IMR-90 (cell line): ENCODE results near the gene PLEKHJ1. TPM values are rescaled to one million over a fixed set of nuclear protein-coding genes. Genes with fewer than 3 reads are reported as not detected.
A peak's percentile ranks its signal among the peaks of the same experiment; 100 is the strongest.

ENCODE experiments used
- ATAC-seq: fragments of 200-7000 bp; cut with Tn5 transposase; 2 replicates; pipeline ENCODE4 v1.9.1; 2020; ENCODE audit warnings: low read depth, mild to moderate bottlenecking, moderate library complexity
- BruUV-seq: library from RNA; stranded (reverse); fragments of 400-500 nt; replicated peaks from 2 replicates; lab custom pipeline; 2021; lab: Mats Ljungman, UMichigan
- CTCF ChIA-PET: fragments of 300-600 bp; formaldehyde crosslinking; extraction: SDS; loops from one replicate; lab custom pipeline; 2021; ENCODE audit warnings: antibody characterized with exemption; lab: Yijun Ruan, JAX
- POLR2A ChIA-PET: fragments of 300-600 bp; sonication (Branson Sonifier 250); formaldehyde crosslinking; loops from one replicate; lab custom pipeline; 2022; ENCODE audit warnings: antibody characterized with exemption; ENCODE audit not compliant: unreplicated experiment; lab: Charles Lee
- DNase-seq: peaks from one replicate; pipeline ENCODE4 v3.0.0; 2013
- H2AFZ ChIP-seq: replicated peaks from 2 replicates; pipeline ENCODE3; 2013; ENCODE audit warnings: low read length, mild to moderate bottlenecking; ENCODE audit not compliant: poor library complexity
- H2AK5ac ChIP-seq: 2 replicates; pipeline ENCODE4 v1.6.1; 2013; ENCODE audit warnings: low read depth, low read length, inconsistent platforms
- H2AK9ac ChIP-seq: replicated peaks from 2 replicates; pipeline ENCODE3; 2013; ENCODE audit warnings: mild to moderate bottlenecking, low read depth, low read length, moderate library complexity; ENCODE audit not compliant: poor library complexity
- H2BK120ac ChIP-seq: 2 replicates; pipeline ENCODE4 v1.6.1; 2013; ENCODE audit warnings: low read depth, low read length, inconsistent platforms
- H2BK15ac ChIP-seq: 3 replicates; pipeline ENCODE4 v1.6.1; 2013; ENCODE audit warnings: low read depth, low read length, inconsistent platforms
- H2BK20ac ChIP-seq: 2 replicates; pipeline ENCODE4 v1.6.1; 2013; ENCODE audit warnings: low read depth, mild to moderate bottlenecking, inconsistent platforms, low read length, moderate library complexity
- H2BK5ac ChIP-seq: 2 replicates; pipeline ENCODE4 v1.6.1; 2013; ENCODE audit warnings: mild to moderate bottlenecking, low read depth, low read length, inconsistent platforms; ENCODE audit not compliant: poor library complexity, severe bottlenecking
- H3K14ac ChIP-seq: replicated peaks from 2 replicates; pipeline ENCODE4 v1.6.1; 2013; ENCODE audit warnings: low read depth, low read length, inconsistent platforms
- H3K18ac ChIP-seq: 2 replicates; pipeline ENCODE4 v1.6.1; 2013; ENCODE audit warnings: low read depth, low read length, control low read depth
- H3K23ac ChIP-seq: 2 replicates; pipeline ENCODE4 v1.6.1; 2013; ENCODE audit warnings: low read depth, low read length, inconsistent platforms
- H3K27ac ChIP-seq: 2 replicates; pipeline ENCODE4 v1.5.1; 2013; ENCODE audit warnings: mild to moderate bottlenecking, control low read depth, low read length; ENCODE audit not compliant: insufficient read depth
- H3K27me3 ChIP-seq: 2 replicates; pipeline ENCODE4 v1.6.1; 2013; ENCODE audit warnings: low read length; ENCODE audit not compliant: control insufficient read depth, insufficient read depth
- H3K36me3 ChIP-seq: 2 replicates; pipeline ENCODE4 v1.6.1; 2013; ENCODE audit warnings: low read length, mixed read lengths; ENCODE audit not compliant: control insufficient read depth, insufficient read depth
- H3K4ac ChIP-seq: 2 replicates; pipeline ENCODE4 v1.6.1; 2013; ENCODE audit warnings: low read depth, low read length, inconsistent platforms
- H3K4me1 ChIP-seq: 2 replicates; pipeline ENCODE4 v1.6.1; 2013; ENCODE audit warnings: low read length, mixed read lengths; ENCODE audit not compliant: control insufficient read depth, insufficient read depth
- H3K4me2 ChIP-seq: 2 replicates; pipeline ENCODE4 v1.6.1; 2013; ENCODE audit warnings: low read depth, mild to moderate bottlenecking, control low read depth, low read length, moderate library complexity
- H3K4me3 ChIP-seq: 2 replicates; pipeline ENCODE4 v1.5.1; 2013; ENCODE audit warnings: low read depth, mild to moderate bottlenecking, control low read depth, low read length, moderate library complexity; ENCODE audit not compliant: insufficient read depth
- H3K56ac ChIP-seq: 2 replicates; pipeline ENCODE4 v1.6.1; 2013; ENCODE audit warnings: low read length, inconsistent platforms; ENCODE audit not compliant: insufficient read depth; ENCODE audit errors: extremely low read depth
- H3K79me1 ChIP-seq, 2 experiments: 2 replicates each; pipeline ENCODE4 v1.6.1; 2013; ENCODE audit warnings: low read length in 2 of 2, inconsistent platforms in 1 of 2, low read depth in 1 of 2
- H3K9ac ChIP-seq: 2 replicates; pipeline ENCODE4 v1.6.1; 2013; ENCODE audit warnings: low read depth, low read length, control low read depth
- H3K9me1 ChIP-seq: 2 replicates; pipeline ENCODE4 v1.6.1; 2013; ENCODE audit warnings: low read length, inconsistent platforms; ENCODE audit not compliant: insufficient read depth
- H3K9me3 ChIP-seq: 2 replicates; pipeline ENCODE4 v1.6.1; 2013; ENCODE audit warnings: low read length; ENCODE audit not compliant: control insufficient read depth, insufficient read depth
- H4K20me1 ChIP-seq: 2 replicates; pipeline ENCODE4 v1.6.1; 2013; ENCODE audit warnings: low read length, inconsistent platforms; ENCODE audit not compliant: insufficient read depth
- H4K5ac ChIP-seq: 2 replicates; pipeline ENCODE4 v1.6.1; 2013; ENCODE audit warnings: mild to moderate bottlenecking, low read depth, low read length, control low read depth
- H4K8ac ChIP-seq, 2 experiments: 2 replicates each; pipeline ENCODE4 v1.6.1; 2013; ENCODE audit warnings: low read depth in 2 of 2, low read length in 2 of 2, control low read depth in 1 of 2, inconsistent platforms in 1 of 2
- H4K91ac ChIP-seq: 2 replicates; pipeline ENCODE4 v1.6.1; 2013; ENCODE audit warnings: low read depth, low read length, inconsistent platforms; ENCODE audit not compliant: insufficient read depth
- MXI1 ChIP-seq: IDR thresholded peaks from 2 replicates; pipeline ENCODE4 v1.6.1; 2012; ENCODE audit warnings: low read depth, mild to moderate bottlenecking, low read length, moderate library complexity, borderline replicate concordance
- RFX5 ChIP-seq: IDR thresholded peaks from 2 replicates; pipeline ENCODE4 v1.8.0; 2012; ENCODE audit warnings: low read depth, mild to moderate bottlenecking, low read length, moderate library complexity
- WGBS, 2 experiments: methylation state at CpG; one replicate each; pipeline versions ENCODE4 v1.1.5 to v1.1.7; 2013; ENCODE audit warnings: missing lambda C conversion rate in 2 of 2; ENCODE audit not compliant: insufficient read length in 1 of 2; ENCODE audit errors: extremely low coverage in 2 of 2; 5-methylcytosine and 5-hydroxymethylcytosine counted together
- dilution Hi-C: fragments of 300-500 bp; cut with HindIII; formaldehyde crosslinking; loops from one replicate; pipeline ENCODE4 v1.14.3; 2018; ENCODE audit warnings: low sequenced_read_pairs; ENCODE audit not compliant: unreplicated experiment
- in situ Hi-C: fragments of 300-500 bp; cut with MboI; formaldehyde crosslinking; loops from 3 replicates; pipeline ENCODE4 v1.14.3; 2019; ENCODE audit warnings: low sequenced_read_pairs, inconsistent platforms, mixed read lengths
- intact Hi-C: fragments of 100-400 bp; cut with micrococcal nuclease; formaldehyde crosslinking; loops from 2 replicates; pipeline ENCODE4 v1.10.0; 2022
- polyA plus RNA-seq, 3 experiments: library from polyadenylated mRNA; depleted of rRNA; stranded (reverse); fragments of >200 nt; gene quantifications; 2 replicates each; pipeline ENCODE4 v1.2.3, GENCODE V29; 2012; ENCODE audit warnings: low replicate concordance in 1 of 3
- total RNA-seq: library from RNA; depleted of rRNA; stranded (reverse); fragments of >200 nt; gene quantifications from 2 replicates; pipeline ENCODE4 v1.2.3, GENCODE V29; 2012

PLEKHJ1 gene
- total and polyA plus RNA-seq, 2 of the 4 experiments (the other 2 are of a cell fraction) = 31.7 to 62.8 TPM

- in situ Hi-C loops (no loop called here), dilution Hi-C loops (no loop called here), intact Hi-C loops (loop anchor here (1.0 to 5.0 kb wide), 5 partner anchors 37 to 376 kb away; no protein-coding TSS in a partner anchor)
- Histone ChIP-seq H2AFZ (peak overlapping the region; percentile 99), H2BK120ac (no peak overlapping the region), H2BK20ac (no peak overlapping the region), H4K5ac (no peak overlapping the region), H3K27me3 (no peaks in the 10 kb centered on the region), H4K20me1 (peaks cover 47% of the 10 kb centered on the region), H4K91ac (no peak overlapping the region; the same call in 1 of the 2 replicates), H3K4me2 (no peak overlapping the region), H3K79me1 (peaks cover 0 to 67% of the 10 kb centered on the region in 2 experiments; a peak in 3 of 4 replicates), H2AK9ac (peak overlapping the region; percentile 90), H2BK15ac (no peak overlapping the region), H3K4me1 (peaks cover 20% of the 10 kb centered on the region), H3K14ac (peak overlapping the region; percentile 30; the same call in 1 of the 2 replicates), H3K9ac (peak overlapping the region; percentile 75), H3K4me3 (peak overlapping the region; percentile 67), H4K8ac (peak overlapping the region in 1 of 2 experiments; percentile 62; a peak in 2 of 4 replicates), H3K4ac (peak overlapping the region; percentile 59; the same call in 1 of the 2 replicates), H3K9me3 (no peaks in the 10 kb centered on the region), H3K23ac (0 out of 2 replicates have a peak overlapping the region, but pooled peaks have one; percentile 50), H2BK5ac (peak overlapping the region; percentile 29), H3K27ac (peak overlapping the region; percentile 73), H2AK5ac (no peak overlapping the region), H3K18ac (no peak overlapping the region), H3K9me1 (peaks cover 13% of the 10 kb centered on the region), H3K56ac (no peak overlapping the region), H3K36me3 (peaks cover 26% of the 10 kb centered on the region)
- ChIA-PET CTCF (interaction anchor here (0.6 to 1.0 kb wide), 4 partner anchors 55 to 84 kb away, joined by 3 to 4 read pairs (median 4); partner anchors contain the start of gene AP3D1), POLR2A (no interaction called here)
- no TSS peak for BruUV-seq
- no peak for ATAC-seq
- WGBS, 2 experiments = 1% methylated on average over 18 of the region's 28 CpGs; no CpG with 5 or more reads in 1 of the 2 experiments
- no peak for DNase-seq
- TF ChIP-seq RFX5 (no peak), MXI1 (peak; percentile 97)
These were observed 140 bp downstream of the PLEKHJ1 start for GRCh38 chr19:2236064-2236313.
